Left renal cortex interstitium (tissue), 4 donors: ENCODE data around the gene FGFBP1. TPM values are rescaled to one million over a fixed set of nuclear protein-coding genes. Genes with fewer than 3 reads are reported as not detected.

ENCODE experiments used
- polyA plus RNA-seq, 4 donors: library from polyadenylated mRNA; unstranded; fragments of 120-200 nt; gene quantifications; one replicate each; pipeline ENCODE4 v1.2.1, GENCODE V29; 2013; ENCODE audit not compliant: insufficient read length in 4 of 4

The FGFBP1 gene
- polyA plus RNA-seq, 4 donors = 0.10 to 0.33 (median 0.18) TPM; not detected in 1

Other genes with a start within 250 kb of the FGFBP1 start
- 10 to 100 TPM; 11.7 to 16.1 (median 14.6) TPM for gene BST1, start 235.7 kb downstream of the FGFBP1 start, polyA plus RNA-seq
- 1 to 10 TPM in 3 of 4 donors, under 1 TPM in 1; 0.90 to 1.4 (median 1.4) TPM for gene CD38, start 160.4 kb downstream of the FGFBP1 start, polyA plus RNA-seq
- under 1 TPM in 2 of 4 donors, not detected in 2; 0.47 to 0.48 TPM for gene FGFBP2, start 24.4 kb upstream of the FGFBP1 start, polyA plus RNA-seq
- 10 to 100 TPM; 31.4 to 45.8 (median 42.2) TPM for gene PROM1, start 145.3 kb upstream of the FGFBP1 start, polyA plus RNA-seq